Measurements from ENCODE around the gene SLC5A10. TPM values are rescaled to one million over a fixed set of nuclear protein-coding genes. Genes with fewer than 3 reads are reported as not detected.

Gene SLC5A10
- total RNA-seq, 1 donor from 2014 or later, result 0.14 TPM

- H3K9me3 ChIP-seq (ENCODE audit: insufficient read depth, low read depth, low read length), result peaks cover 5% of the 10 kb centered on the region
- H3K9ac ChIP-seq (ENCODE audit: low read length), result no peak overlapping the region
- TF ChIP-seq CTCF (IDR thresholded peaks at IDR 0.05; ENCODE audit: insufficient read depth, low read depth, low read length), result no peak
- TF ChIP-seq EZH2 (IDR thresholded peaks at IDR 0.05; ENCODE audit: insufficient read depth, low read length), result no peak
- peaks cover 97% of the 10 kb centered on the region for H3K79me2 ChIP-seq (ENCODE audit: insufficient read depth, low read length)
- no peaks in the 10 kb centered on the region for H3K27me3 Mint-ChIP-seq (ENCODE audit: low read depth, unreplicated experiment)
- H3K27ac Mint-ChIP-seq (ENCODE audit: unreplicated experiment), result no peak overlapping the region
- H2AFZ ChIP-seq (ENCODE audit: low read depth, low read length), result no peak overlapping the region
- H3K36me3 Mint-ChIP-seq (ENCODE audit: low read depth, unreplicated experiment), result peaks cover 22% of the 10 kb centered on the region
- peaks cover 7% of the 10 kb centered on the region for H3K9me3 Mint-ChIP-seq (ENCODE audit: unreplicated experiment)
- no peaks in the 10 kb centered on the region for H3K4me1 Mint-ChIP-seq (ENCODE audit: low read depth, unreplicated experiment)
- FAIRE-seq, result no peak
- no peak overlapping the region for H3K4me2 ChIP-seq (ENCODE audit: low read length)
- H3K4me3 ChIP-seq (ENCODE audit: insufficient read depth, low read depth, low read length), result no peak overlapping the region
- DNase-seq (ENCODE audit: low read depth), result no peak
- H4K20me1 ChIP-seq (ENCODE audit: insufficient read depth, low read length), result peaks cover 89% of the 10 kb centered on the region
- no peak overlapping the region for H3K4me3 Mint-ChIP-seq (ENCODE audit: unreplicated experiment)
- no peak overlapping the region for H3K27ac ChIP-seq (ENCODE audit: low read depth, low read length)
- no peaks in the 10 kb centered on the region for H3K4me1 ChIP-seq (ENCODE audit: insufficient read depth, low read length)
- no peaks in the 10 kb centered on the region for H3K27me3 ChIP-seq (ENCODE audit: insufficient read depth, low read length)
- H3K36me3 ChIP-seq (ENCODE audit: insufficient read depth, low read length), result peaks cover 7% of the 10 kb centered on the region
Observed at GRCh38 chr17:18993905-18994526, 42.1 kb downstream of the SLC5A10 start.

GRCh38 chr17:18994631-18995030, 42.7 kb downstream of the SLC5A10 start:
- Histone ChIP-seq H4K20me1 (ENCODE audit: insufficient read depth, low read length) (peaks cover 89% of the 10 kb centered on the region), H3K79me2 (ENCODE audit: insufficient read depth, low read length) (peaks cover 100% of the 10 kb centered on the region), H3K27me3 (ENCODE audit: insufficient read depth, low read length) (no peaks in the 10 kb centered on the region), H3K36me3 (ENCODE audit: insufficient read depth, low read length) (peaks cover 7% of the 10 kb centered on the region), H3K4me2 (ENCODE audit: low read length) (no peak overlapping the region), H3K9ac (ENCODE audit: low read length) (no peak overlapping the region), H2AFZ (ENCODE audit: low read depth, low read length) (no peak overlapping the region), H3K9me3 (ENCODE audit: insufficient read depth, low read depth, low read length) (peaks cover 5% of the 10 kb centered on the region), H3K4me1 (ENCODE audit: insufficient read depth, low read length) (no peaks in the 10 kb centered on the region), H3K27ac (ENCODE audit: low read depth, low read length) (no peak overlapping the region), H3K4me3 (ENCODE audit: insufficient read depth, low read depth, low read length) (no peak overlapping the region)
- no peak for FAIRE-seq
- Mint-ChIP-seq H3K4me1 (ENCODE audit: low read depth, unreplicated experiment) (no peaks in the 10 kb centered on the region), H3K36me3 (ENCODE audit: low read depth, unreplicated experiment) (peaks cover 22% of the 10 kb centered on the region), H3K27ac (ENCODE audit: unreplicated experiment) (no peak overlapping the region), H3K27me3 (ENCODE audit: low read depth, unreplicated experiment) (no peaks in the 10 kb centered on the region), H3K4me3 (ENCODE audit: unreplicated experiment) (no peak overlapping the region), H3K9me3 (ENCODE audit: unreplicated experiment) (peaks cover 7% of the 10 kb centered on the region)
- no peak for DNase-seq (ENCODE audit: low read depth)
- TF ChIP-seq EZH2 (IDR thresholded peaks at IDR 0.05; ENCODE audit: insufficient read depth, low read length) (no peak), CTCF (IDR thresholded peaks at IDR 0.05; ENCODE audit: insufficient read depth, low read depth, low read length) (no peak)

GRCh38 chr17:18995220-18995619, 43.3 kb downstream of the SLC5A10 start:
- no peak overlapping the region for H2AFZ ChIP-seq (ENCODE audit: low read depth, low read length)
- H3K9me3 ChIP-seq (ENCODE audit: insufficient read depth, low read depth, low read length), result peaks cover 5% of the 10 kb centered on the region
- DNase-seq (ENCODE audit: low read depth) (no peak), FAIRE-seq (peak; percentile 9)
- H4K20me1 ChIP-seq (ENCODE audit: insufficient read depth, low read length), result peaks cover 89% of the 10 kb centered on the region
- H3K27ac Mint-ChIP-seq (ENCODE audit: unreplicated experiment), result no peak overlapping the region
- H3K4me3 ChIP-seq (ENCODE audit: insufficient read depth, low read depth, low read length), result no peak overlapping the region
- no peak overlapping the region for H3K9ac ChIP-seq (ENCODE audit: low read length)
- H3K9me3 Mint-ChIP-seq (ENCODE audit: unreplicated experiment), result peaks cover 7% of the 10 kb centered on the region
- H3K27me3 ChIP-seq (ENCODE audit: insufficient read depth, low read length), result no peaks in the 10 kb centered on the region
- H3K79me2 ChIP-seq (ENCODE audit: insufficient read depth, low read length), result peaks cover 100% of the 10 kb centered on the region
- H3K4me1 Mint-ChIP-seq (ENCODE audit: low read depth, unreplicated experiment), result no peaks in the 10 kb centered on the region
- TF ChIP-seq EZH2 (IDR thresholded peaks at IDR 0.05; ENCODE audit: insufficient read depth, low read length) (no peak), CTCF (IDR thresholded peaks at IDR 0.05; ENCODE audit: insufficient read depth, low read depth, low read length) (no peak)
- H3K36me3 Mint-ChIP-seq (ENCODE audit: low read depth, unreplicated experiment), result peaks cover 18% of the 10 kb centered on the region
- H3K27me3 Mint-ChIP-seq (ENCODE audit: low read depth, unreplicated experiment), result no peaks in the 10 kb centered on the region
- peaks cover 7% of the 10 kb centered on the region for H3K36me3 ChIP-seq (ENCODE audit: insufficient read depth, low read length)
- H3K4me1 ChIP-seq (ENCODE audit: insufficient read depth, low read length), result peaks cover 1% of the 10 kb centered on the region
- no peak overlapping the region for H3K27ac ChIP-seq (ENCODE audit: low read depth, low read length)
- no peak overlapping the region for H3K4me2 ChIP-seq (ENCODE audit: low read length)
- H3K4me3 Mint-ChIP-seq (ENCODE audit: unreplicated experiment), result no peak overlapping the region
